Activated T-cell treated with anti-CD3 and anti-CD28 coated beads, Interleukin-2, amount 50 U/mL, for 4 hours (primary cell): Measurements from ENCODE around the gene EIPR1. TPM values are rescaled to one million over a fixed set of nuclear protein-coding genes. Genes with fewer than 3 reads are reported as not detected.

Source experiments
- ATAC-seq, 2 donors: fragments of 200-7000 bp; cut with Tn5 transposase; one replicate each; pipeline ENCODE4 v1.10.0; 2021
- DNase-seq: peaks from one replicate; pipeline ENCODE4 v3.0.0-alpha.2; 2020
- H3K27me3 Mint-ChIP-seq: one replicate; pipeline ENCODE4 v1.8.0; 2021; ENCODE audit warnings: low read depth, mixed read lengths
- H3K36me3 Mint-ChIP-seq: one replicate; pipeline ENCODE4 v1.8.0; 2022; ENCODE audit warnings: mixed read lengths; ENCODE audit not compliant: insufficient read depth
- H3K4me1 Mint-ChIP-seq: one replicate; pipeline ENCODE4 v1.8.0; 2021; ENCODE audit warnings: low read depth, mixed read lengths
- H3K4me3 Mint-ChIP-seq: one replicate; pipeline ENCODE4 v1.8.0; 2021; ENCODE audit warnings: mild to moderate bottlenecking, moderate library complexity, mixed read lengths
- H3K9me3 Mint-ChIP-seq: one replicate; pipeline ENCODE4 v1.8.0; 2021; ENCODE audit warnings: mixed read lengths
- total RNA-seq, 3 donors: library from RNA; stranded (reverse); gene quantifications; one replicate each; pipeline ENCODE4 v1.2.1, GENCODE V29; 2021

EIPR1 gene
- total RNA-seq, 3 donors from 2014 or later, result 36.3 to 39.5 (median 37.2) TPM

- ATAC-seq, result no peak
- no peak overlapping the region for H3K4me3 Mint-ChIP-seq
- no peaks in the 10 kb centered on the region for H3K4me1 Mint-ChIP-seq
- peaks cover 15% of the 10 kb centered on the region for H3K36me3 Mint-ChIP-seq
- H3K27me3 Mint-ChIP-seq, result no peaks in the 10 kb centered on the region
- no peaks in the 10 kb centered on the region for H3K9me3 Mint-ChIP-seq
- no peak for DNase-seq
Measured at GRCh38 chr2:3265981-3266924, 111.4 kb downstream of the EIPR1 start.

DNA sequence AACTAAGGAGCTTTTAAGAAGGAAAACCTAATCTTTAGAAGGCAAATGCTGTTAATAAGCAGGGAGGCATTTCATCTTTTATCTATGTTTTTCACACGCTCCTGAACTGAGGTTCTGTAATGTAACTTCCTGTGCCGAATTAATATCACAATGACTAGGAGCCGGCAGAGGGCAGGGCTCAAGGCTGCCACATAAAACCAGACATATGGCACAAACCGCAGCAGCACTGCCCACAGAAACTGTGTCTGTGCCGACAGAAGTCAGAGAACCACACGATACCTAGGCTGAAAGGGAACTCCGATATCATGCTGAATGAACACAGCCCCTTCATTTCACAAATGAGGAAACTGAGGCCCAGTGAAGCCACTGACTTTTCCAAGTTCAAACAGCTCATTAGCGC lies 112.1 kb downstream of the EIPR1 start:
- Mint-ChIP-seq H3K27me3 (no peaks in the 10 kb centered on the region), H3K36me3 (peaks cover 18% of the 10 kb centered on the region), H3K9me3 (no peaks in the 10 kb centered on the region), H3K4me1 (peaks cover 4% of the 10 kb centered on the region), H3K4me3 (no peak overlapping the region)
- DNase-seq (no peak), ATAC-seq (no peak)

DNA sequence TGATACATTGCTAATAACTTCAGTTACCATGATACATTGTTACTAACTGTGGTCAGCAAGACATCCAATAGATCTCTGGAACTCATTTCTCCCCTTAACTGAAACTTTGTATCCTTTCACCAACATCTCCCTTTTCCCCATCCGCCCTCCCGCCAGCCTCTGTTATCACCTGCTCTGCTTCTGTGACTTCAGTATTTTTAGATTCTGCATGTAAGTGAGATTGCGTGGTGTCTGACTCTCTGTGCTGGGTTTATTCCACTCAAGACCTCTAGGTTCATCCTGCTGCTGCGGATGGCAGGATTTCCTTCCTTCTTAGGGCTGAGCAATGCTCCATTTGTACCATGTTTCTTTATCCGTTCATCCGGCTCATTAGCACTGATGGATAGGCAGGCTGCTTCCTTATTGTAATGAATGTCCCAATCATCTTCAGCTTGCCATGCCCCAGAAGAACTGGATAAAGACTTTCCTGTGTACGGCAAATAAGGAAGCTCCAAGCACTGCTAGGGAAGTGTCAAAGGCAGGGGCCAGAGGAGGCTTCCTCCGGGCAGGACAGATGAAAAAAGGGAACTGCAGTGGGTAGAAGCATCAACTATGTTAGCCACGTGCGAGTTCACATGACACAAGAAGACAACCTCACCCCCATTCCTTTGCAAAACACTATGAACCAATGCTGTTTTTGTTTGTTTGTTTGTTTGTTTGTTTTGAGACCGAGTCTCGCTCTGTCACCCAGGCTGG lies 113.4 kb downstream of the EIPR1 start:
- Mint-ChIP-seq H3K27me3 (no peaks in the 10 kb centered on the region), H3K4me3 (no peak overlapping the region), H3K36me3 (peaks cover 15% of the 10 kb centered on the region), H3K4me1 (peaks cover 7% of the 10 kb centered on the region), H3K9me3 (no peaks in the 10 kb centered on the region)
- ATAC-seq (no peak), DNase-seq (no peak)

GRCh38 chr2:3263487-3263886 lies 114.1 kb downstream of the EIPR1 start:
- Mint-ChIP-seq H3K9me3 (no peaks in the 10 kb centered on the region), H3K4me3 (no peak overlapping the region), H3K27me3 (no peaks in the 10 kb centered on the region), H3K4me1 (peaks cover 12% of the 10 kb centered on the region), H3K36me3 (peaks cover 15% of the 10 kb centered on the region)
- ATAC-seq (no peak), DNase-seq (no peak)

DNA sequence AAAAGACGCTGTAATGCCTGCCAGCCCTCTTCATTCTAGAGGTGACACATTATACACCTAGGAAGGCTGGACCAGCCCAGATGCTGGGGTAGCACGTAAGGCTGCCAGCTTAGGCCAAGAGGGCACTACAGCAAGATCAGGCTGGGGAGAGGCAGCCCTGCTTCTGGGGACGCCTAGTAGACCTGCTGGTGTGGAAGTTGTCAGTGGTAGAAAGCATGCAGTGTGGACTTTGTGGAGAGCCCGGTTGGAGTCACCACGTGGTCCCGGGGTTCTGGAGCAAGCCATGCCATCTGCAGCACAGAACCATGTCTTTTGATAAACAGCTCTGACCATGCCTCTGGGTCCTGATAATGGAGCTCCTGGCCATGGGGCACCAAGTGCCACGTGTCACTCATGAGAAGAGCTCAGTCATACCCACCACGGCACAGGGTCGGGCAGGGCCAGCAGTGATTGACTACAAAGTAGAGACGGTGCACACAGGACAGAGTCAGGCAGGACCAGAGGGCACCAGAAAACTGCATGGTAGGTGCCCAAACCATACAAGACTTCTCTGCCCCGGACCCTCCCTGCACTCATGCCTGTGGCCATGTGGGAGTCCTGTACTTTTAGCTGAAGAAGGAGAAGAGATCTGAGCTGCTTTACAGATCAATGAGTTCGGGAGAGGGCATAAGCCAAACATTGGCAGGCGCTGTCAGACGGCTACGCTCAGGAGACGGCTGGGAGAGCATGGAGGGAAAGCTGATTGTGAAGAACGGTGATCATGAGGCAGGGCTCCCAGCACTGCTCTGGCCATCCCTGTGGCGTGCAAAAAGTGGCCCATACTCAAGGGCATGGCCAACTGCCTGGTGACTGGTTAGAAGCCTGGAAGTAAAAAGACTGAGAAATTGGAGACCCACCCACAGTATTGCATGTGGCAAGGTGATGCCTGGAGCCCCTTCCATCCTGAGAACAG lies 114.9 kb downstream of the EIPR1 start:
- DNase-seq (no peak), ATAC-seq (no peak)
- peaks cover 12% of the 10 kb centered on the region for H3K4me1 Mint-ChIP-seq
- no peak overlapping the region for H3K4me3 Mint-ChIP-seq
- peaks cover 15% of the 10 kb centered on the region for H3K36me3 Mint-ChIP-seq
- no peaks in the 10 kb centered on the region for H3K27me3 Mint-ChIP-seq
- no peaks in the 10 kb centered on the region for H3K9me3 Mint-ChIP-seq

DNA sequence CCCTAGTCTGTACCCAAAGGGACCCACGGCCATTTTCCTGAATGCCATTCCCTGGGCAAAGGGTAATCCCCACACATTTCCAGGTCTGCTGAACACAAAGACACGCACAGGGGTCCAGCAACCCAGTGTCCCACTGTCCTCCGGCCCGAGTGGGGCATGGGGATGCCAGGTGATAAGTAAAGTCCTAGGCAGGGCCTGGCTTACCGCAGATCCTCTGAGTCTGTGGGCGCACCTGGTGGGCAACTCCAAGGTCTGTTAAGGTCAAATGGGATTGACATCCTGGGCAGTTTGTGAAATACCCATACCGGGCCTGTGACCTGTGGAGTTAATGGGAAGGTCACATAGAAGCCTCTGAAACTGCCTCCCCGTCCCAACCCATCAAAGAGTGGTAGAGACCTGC lies 116.1 kb downstream of the EIPR1 start:
- peaks cover 16% of the 10 kb centered on the region for H3K36me3 Mint-ChIP-seq
- ATAC-seq (no peak), DNase-seq (no peak)
- H3K9me3 Mint-ChIP-seq, result no peaks in the 10 kb centered on the region
- no peaks in the 10 kb centered on the region for H3K27me3 Mint-ChIP-seq
- peaks cover 12% of the 10 kb centered on the region for H3K4me1 Mint-ChIP-seq
- no peak overlapping the region for H3K4me3 Mint-ChIP-seq

- Mint-ChIP-seq H3K9me3 (no peaks in the 10 kb centered on the region), H3K4me3 (no peak overlapping the region), H3K36me3 (peaks cover 19% of the 10 kb centered on the region), H3K27me3 (no peaks in the 10 kb centered on the region), H3K4me1 (peaks cover 12% of the 10 kb centered on the region)
- ATAC-seq, result no peak
- no peak for DNase-seq
Measured at GRCh38 chr2:3260959-3261358, 116.7 kb downstream of the EIPR1 start.

DNA sequence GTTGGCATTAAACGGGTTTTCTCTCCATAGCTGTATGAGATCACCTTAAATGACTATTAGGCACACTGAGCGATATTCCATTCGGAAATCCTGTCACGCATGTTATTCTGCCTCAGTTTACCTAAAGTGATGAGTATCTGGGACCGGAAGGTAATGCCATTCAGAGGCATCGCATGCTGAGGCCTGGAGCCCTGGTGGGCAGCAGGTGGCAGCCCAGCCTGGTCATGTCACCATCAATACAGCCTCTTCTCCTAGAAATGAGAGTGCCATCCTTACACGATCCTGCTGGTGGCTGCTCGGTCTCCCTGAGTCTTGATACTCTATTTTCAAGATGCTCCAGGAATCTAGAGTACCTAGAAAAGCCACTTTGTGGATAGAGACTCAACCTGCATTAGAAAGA lies 119.8 kb downstream of the EIPR1 start:
- Mint-ChIP-seq H3K4me3 (no peak overlapping the region), H3K9me3 (no peaks in the 10 kb centered on the region), H3K27me3 (no peaks in the 10 kb centered on the region), H3K36me3 (peaks cover 28% of the 10 kb centered on the region), H3K4me1 (peaks cover 13% of the 10 kb centered on the region)
- ATAC-seq (no peak), DNase-seq (no peak)

GRCh38 chr2:3257166-3257565 lies 120.5 kb downstream of the EIPR1 start:
- DNase-seq, result no peak
- ATAC-seq, result no peak

GRCh38 chr2:3256605-3257004 lies 121.0 kb downstream of the EIPR1 start:
- Mint-ChIP-seq H3K4me3 (no peak overlapping the region), H3K27me3 (no peaks in the 10 kb centered on the region), H3K9me3 (no peaks in the 10 kb centered on the region), H3K36me3 (peaks cover 29% of the 10 kb centered on the region), H3K4me1 (peaks cover 13% of the 10 kb centered on the region)
- ATAC-seq, result no peak
- DNase-seq, result no peak

More at GRCh38 chr2:3257166-3257565, 120.5 kb downstream of the EIPR1 start:
- peaks cover 28% of the 10 kb centered on the region for H3K36me3 Mint-ChIP-seq
- H3K27me3 Mint-ChIP-seq, result no peaks in the 10 kb centered on the region
- peaks cover 13% of the 10 kb centered on the region for H3K4me1 Mint-ChIP-seq
- no peaks in the 10 kb centered on the region for H3K9me3 Mint-ChIP-seq
- H3K4me3 Mint-ChIP-seq, result no peak overlapping the region

DNA sequence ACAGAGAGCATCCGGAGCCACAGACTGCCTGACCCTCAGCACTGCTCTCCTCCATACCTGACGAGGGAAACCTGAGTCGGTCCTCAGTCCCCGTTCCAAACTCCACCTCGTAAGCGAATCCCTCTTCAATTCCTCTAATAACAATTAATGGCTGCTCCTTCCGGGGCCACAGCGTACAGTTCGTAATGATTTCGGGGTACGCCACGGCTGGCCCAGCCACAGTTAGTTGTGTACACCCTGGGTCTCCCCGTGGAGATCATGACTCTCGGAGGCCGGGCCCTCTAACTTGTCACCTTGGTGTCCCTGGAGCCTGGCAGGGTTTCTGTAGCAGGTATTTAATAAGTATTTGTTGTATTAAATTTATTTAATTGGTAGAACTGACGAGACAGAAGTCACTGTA lies 121.5 kb downstream of the EIPR1 start:
- no peaks in the 10 kb centered on the region for H3K27me3 Mint-ChIP-seq
- DNase-seq, result no peak
- ATAC-seq, result no peak
- H3K9me3 Mint-ChIP-seq, result no peaks in the 10 kb centered on the region
- peaks cover 32% of the 10 kb centered on the region for H3K36me3 Mint-ChIP-seq
- H3K4me1 Mint-ChIP-seq, result peaks cover 13% of the 10 kb centered on the region
- H3K4me3 Mint-ChIP-seq, result no peak overlapping the region

DNA sequence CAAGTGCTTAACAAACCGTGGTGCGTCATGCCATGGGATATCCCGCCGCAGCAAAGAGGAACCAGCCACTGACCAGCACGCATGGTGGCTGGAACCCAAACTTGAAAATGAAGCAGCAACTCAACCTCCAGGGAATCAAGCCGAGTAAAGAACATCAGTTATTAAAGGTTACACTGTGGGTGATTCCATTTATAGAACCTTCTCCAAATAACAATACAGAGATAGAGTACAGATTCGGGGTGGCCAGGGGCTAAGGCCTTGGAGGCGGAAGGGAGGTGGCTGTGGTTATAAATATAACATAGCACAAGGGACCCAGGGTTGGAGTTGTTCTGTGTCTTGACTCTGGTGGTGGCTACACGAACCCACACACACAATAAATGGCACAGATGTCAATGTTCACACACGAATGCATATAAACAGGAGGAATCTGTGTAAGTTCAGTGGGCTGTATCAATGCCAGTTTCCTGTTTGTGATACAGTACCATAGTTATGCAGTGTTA lies 123.1 kb downstream of the EIPR1 start:
- H3K4me3 Mint-ChIP-seq, result no peak overlapping the region
- peaks cover 4% of the 10 kb centered on the region for H3K9me3 Mint-ChIP-seq
- peaks cover 33% of the 10 kb centered on the region for H3K36me3 Mint-ChIP-seq

GRCh38 chr2:3253913-3254441 lies 123.6 kb downstream of the EIPR1 start:
- Mint-ChIP-seq H3K27me3 (no peaks in the 10 kb centered on the region), H3K9me3 (peaks cover 9% of the 10 kb centered on the region), H3K4me1 (peaks cover 4% of the 10 kb centered on the region), H3K4me3 (no peak overlapping the region), H3K36me3 (peaks cover 38% of the 10 kb centered on the region)
- DNase-seq (no peak), ATAC-seq (no peak)

More for the DNA sequence above, 123.1 kb downstream of the EIPR1 start:
- DNase-seq, result no peak
- H3K4me1 Mint-ChIP-seq, result peaks cover 9% of the 10 kb centered on the region
- no peaks in the 10 kb centered on the region for H3K27me3 Mint-ChIP-seq
- no peak for ATAC-seq
